Stimulated activated CD8-positive, alpha-beta memory T cell treated with anti-CD3 and anti-CD28 coated beads, Interleukin-15, amount 100 ng/mL, for 4 hours (primary cell): ENCODE results near the gene DLG5.
"Not testable (repeated sequence)": the region's sequence is repeated elsewhere in the genome, so short reads cannot be mapped to it uniquely, and the experiment has no call there.

Experiments used
- DNase-seq, 2 donors: peaks; one replicate each; pipeline ENCODE4 v3.0.0-alpha.2; 2020; ENCODE audit warnings: low read depth in 2 of 2

Gene DLG5

DNA sequence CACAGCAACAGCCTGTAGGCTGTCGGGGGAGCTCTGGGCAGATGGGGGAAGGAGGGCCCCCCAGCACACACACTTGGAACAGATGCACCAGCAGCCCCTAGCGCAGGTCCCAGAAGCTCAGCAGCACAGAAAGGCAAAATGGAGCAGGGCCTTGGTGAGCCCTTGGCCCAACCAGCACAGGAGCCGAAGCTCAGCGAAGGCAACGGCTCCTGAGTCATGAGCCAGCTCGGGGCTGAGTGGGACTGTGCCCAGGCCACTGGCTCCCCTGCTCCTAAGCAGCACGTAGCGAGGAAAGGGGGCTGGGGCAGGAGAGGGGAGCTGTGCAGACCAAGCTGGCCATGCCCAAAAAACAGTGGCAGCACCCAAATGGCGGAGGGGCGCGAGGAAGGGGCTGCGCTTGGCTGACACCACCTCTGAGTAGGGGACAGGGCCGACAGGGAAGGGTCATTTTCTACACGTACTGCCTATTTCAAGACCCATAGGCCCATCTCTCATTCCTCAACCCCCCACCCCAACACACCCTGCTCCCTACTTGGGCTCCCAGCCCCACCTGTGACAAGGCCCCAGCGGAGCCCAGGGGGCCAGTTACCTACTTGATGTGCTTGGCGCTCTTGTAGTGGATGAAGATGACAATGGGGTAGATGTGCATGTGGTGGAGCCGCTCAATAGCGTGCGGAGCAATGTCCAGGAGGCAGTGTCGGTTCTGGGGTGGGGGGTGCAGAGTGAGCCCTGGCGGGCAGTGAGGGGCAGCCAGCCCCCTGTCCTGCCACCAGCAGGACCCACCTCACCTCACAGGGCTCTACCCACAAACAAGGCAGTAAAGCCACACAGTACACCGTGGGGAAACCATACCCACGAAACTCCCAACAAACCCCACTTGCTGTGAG is 132.1 kb downstream of the DLG5 start:
- no peak for DNase-seq

GRCh38 chr10:77793831-77794230 is 132.7 kb downstream of the DLG5 start:
- DNase-seq: no peak

GRCh38 chr10:77792155-77792554 is 134.4 kb downstream of the DLG5 start:
- no peak for DNase-seq

DNA sequence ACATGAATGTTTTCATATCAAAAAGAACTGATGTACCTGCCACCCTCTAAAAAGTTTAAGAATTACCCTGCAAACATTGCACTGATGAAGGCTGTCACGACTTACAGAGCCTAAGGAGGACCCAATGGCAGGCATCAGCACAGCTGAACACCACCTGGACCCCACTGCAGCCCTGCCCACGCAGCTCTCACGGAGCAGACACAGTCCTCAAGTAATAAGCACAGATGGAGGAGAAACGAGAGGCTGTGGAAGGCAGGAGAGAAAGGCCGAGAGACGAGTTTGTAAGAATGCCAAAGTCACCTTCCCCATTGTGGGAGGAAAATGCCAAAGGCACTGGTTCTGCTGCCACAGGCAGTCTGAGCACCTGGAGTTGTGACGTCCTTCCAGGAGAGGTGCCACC is 135.0 kb downstream of the DLG5 start:
- no peak for DNase-seq

DNA sequence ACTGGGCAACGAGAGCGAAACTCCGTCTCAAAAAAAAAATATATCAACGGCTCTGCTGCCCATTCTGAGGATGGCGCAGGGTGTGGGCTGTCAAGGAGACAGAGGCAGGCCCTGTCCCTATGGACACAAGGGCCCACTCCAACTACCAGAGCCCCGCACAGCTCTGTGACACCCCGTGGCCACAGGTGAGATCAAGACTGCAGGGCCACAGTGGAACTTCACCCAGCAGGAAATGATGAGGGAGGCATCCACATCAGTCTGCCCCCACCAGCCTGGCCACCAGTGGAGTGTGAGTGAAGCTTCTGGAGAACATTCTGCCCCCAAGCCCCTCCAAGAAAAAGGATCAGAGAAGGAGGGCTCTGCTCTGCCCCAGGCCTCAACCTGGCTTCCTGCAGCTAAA is 136.7 kb downstream of the DLG5 start:
- DNase-seq: no peak

DNA sequence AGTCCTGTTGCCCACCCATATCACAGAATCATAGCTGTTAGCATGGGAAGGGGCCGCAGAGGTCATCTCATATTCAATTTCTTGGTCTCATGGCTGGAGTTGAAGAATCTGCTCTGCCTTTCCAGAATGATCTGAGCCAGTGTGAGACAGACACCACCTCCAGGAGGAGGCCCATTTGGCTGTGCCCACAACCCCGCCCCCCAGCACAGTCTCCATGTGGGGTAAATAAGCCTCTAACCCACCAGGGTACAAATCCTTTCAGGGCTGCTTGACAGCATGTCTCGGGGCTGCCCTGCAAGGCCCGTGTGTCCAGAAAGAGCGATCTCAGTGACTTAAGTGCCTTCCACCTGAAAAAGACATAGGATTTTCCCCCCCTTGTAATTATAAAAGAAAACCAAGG is 137.5 kb downstream of the DLG5 start:
- DNase-seq: no peak

DNA sequence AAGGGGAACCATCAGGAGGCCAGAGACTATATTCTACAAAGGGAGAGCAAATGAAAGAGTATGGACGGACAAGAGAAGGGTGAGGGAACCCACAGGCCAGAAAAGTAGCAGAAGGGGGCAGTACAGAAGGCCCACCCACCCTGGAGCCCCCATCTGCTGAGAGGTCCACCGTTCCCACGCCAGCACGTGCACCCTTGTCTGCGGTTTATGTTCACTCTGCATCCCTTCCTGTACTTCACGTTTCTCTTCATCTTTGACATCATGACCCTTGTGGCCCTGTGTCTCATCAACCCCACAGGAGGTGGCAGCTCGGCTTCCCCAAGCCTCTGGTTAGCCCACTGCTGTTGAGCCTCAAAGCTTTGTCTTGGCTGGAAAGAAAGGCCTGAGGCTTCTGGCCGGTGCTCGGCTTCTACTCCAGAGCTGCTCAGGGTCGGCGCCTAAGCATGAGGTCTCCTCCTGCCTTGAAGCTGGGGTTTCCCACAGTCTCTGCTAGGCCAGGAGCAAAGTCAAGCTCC is 138.0 kb downstream of the DLG5 start:
- DNase-seq: no peak

- DNase-seq: no peak
These were observed 139.1 kb downstream of the DLG5 start for GRCh38 chr10:77787440-77787839.

- no peak for DNase-seq
These were observed 141.7 kb downstream of the DLG5 start for GRCh38 chr10:77784856-77785255.

DNA sequence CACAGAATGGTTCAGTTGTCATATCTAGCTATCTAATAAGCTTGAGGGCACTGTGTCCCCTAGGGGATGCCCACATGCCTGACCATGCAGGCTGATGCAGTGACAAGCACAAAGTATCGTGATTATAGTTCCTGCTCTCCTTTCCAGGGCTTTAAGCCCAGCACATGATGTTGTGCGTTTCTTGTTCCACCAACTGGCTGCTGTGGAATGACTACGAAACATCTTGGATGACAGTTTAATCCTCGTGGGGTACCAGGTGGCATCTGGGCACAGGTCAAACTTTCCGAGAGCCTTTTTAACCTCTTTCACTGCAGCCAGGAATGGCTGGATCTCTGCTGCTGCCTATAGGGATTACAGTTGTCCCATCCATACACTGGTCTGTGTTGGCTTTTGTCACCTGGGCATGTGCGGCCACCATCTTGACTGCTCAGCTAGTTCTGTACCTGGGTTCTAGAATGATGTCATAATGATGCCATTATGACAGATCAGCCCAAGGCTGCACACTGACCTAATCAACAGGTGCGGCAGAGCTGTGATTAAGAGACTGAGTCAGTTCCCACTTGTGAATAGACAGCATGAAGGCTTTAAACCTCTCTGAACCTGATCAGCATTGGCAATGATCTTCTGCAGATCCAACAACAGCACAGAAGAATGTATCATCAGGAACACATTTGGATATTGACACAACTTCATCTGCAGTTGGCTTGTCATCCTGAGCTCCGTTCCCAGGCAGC is 144.1 kb downstream of the DLG5 start:
- DNase-seq: no peak

DNA sequence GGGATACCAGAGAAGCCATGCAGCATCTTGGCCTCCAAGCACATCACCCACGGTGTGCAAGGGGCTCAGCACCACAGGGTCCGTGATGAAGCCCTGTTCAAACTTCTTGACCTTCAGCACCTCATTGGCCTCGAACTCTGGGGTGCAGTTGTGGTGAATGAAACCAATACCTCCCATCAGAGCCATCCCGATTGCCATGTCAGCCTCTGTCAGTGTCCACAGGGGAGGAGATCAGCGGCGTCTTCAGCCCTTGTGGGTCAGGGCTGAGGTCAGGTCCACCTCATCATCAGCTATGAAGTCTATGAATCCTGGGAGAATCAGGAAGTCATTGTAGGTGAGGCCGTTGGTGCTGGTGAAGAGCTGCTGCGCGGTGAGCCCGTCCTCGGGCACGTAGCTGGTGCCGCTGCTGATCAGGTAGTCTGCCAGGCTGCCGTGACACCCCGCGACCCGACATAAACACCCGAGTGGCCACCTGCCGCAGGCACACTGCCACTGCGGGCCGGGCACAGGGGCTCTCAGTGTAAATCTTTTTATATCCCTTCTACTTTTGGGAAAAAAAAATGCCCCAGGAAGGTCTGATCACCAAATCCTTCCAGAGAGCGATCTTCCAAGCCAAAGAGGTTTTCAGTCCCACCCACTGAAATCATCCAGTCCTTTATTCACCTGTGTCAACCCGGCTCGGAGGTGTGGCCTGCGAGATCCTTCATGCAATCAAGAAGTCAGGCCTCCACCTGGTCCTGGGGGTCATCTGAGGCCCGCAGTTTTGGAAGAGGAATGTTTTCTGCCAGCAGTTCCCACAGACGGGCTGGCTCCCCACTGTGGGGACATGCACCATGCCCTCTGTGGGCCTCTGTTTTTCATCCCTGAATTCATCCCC is 144.9 kb downstream of the DLG5 start:
- DNase-seq: no peak

DNA sequence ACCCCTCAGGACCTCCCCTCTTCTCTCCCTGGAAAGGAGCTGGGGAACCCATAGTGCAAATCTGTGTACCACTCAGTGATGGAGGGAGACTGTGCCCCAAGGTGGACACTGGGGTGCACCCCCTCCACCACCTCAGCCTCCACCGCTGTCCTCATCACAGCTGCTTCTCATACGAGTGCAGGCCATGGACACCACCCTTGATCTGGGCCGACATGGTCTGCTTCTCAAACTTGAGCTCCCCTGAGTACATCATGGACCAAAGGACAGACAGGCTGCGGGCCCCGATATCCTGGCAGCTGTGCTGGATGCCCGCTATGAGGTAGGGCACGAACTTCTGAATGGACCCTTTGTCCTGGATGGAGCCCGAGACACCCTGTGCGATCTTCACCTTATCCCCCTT is 146.4 kb downstream of the DLG5 start:
- no peak for DNase-seq

DNA sequence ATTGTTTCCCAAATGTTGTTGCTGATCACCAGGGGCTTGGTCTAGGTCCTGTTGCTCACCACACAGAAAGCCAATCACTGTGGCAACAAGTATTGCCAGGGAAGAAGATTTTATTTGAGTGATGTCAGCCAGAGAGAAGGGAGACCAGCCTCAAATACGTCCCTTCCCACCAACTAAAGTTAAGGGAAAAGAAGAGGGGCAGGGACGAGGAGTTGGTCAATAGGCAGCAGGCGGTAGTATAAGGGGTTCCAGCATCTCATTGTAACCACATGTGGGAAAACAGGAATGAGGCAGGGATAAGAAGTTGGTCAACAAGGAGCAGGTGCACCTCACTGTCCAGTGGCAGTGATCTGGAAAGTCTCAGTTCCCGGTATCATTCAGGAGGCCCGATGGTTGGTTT is 150.1 kb downstream of the DLG5 start:
- DNase-seq: no peak

GRCh38 chr10:77774940-77775391 is 151.6 kb downstream of the DLG5 start:
- DNase-seq: no peak

- no peak for DNase-seq
These were observed 152.7 kb downstream of the DLG5 start for GRCh38 chr10:77773631-77774426.

GRCh38 chr10:77772852-77773600 is 153.5 kb downstream of the DLG5 start:
- DNase-seq: not testable (repeated sequence)

DNA sequence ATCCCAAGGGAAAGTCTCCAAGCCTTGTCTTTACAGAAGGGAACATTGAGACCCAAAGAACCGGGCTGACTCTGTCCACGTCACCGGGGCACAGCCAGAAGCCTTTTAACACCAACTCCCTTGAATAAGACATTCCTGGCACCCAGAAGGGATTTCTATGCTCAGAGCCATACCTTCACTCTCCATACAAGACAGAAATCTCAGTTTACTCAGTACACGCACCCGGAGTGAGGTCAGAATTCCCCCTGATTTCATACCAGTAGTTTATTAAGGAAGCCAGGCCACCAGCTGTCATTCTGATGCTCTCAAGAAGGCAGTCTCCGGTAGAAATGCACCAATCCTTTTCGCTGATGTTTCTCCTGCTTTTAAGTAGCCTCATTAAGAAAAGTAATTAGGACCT is 154.7 kb downstream of the DLG5 start:
- no peak for DNase-seq

- DNase-seq: no peak
These were observed 155.1 kb downstream of the DLG5 start for GRCh38 chr10:77771450-77771849.

- no peak for DNase-seq
These were observed 155.7 kb downstream of the DLG5 start for GRCh38 chr10:77770868-77771175.

- DNase-seq: no peak
These were observed 156.3 kb downstream of the DLG5 start for GRCh38 chr10:77770081-77770867.
